ENCODE measurements around the gene MYH7. TPM values are rescaled to one million over a fixed set of nuclear protein-coding genes. Genes with fewer than 3 reads are reported as not detected.

Gene MYH7
- total RNA-seq, 1 experiment from 2014 or later = not detected

GRCh38 chr14:23399136-23399535, 36.3 kb downstream of the MYH7 start:
- Mint-ChIP-seq H3K4me1 (0 out of 2 replicates have a peak, but pooled peaks cover 2% of the 10 kb centered on the region), H3K9me3 (no peaks in the 10 kb centered on the region), H3K36me3 (no peaks in the 10 kb centered on the region), H3K27ac (no peak overlapping the region), H3K4me3 (no peak overlapping the region), H3K27me3 (ENCODE audit: low read depth) (peaks cover 22% of the 10 kb centered on the region)
- POLR2A ChIA-PET = no interaction called here
- ATAC-seq = no peak
- TF ChIP-seq ZSCAN18 (CRISPR knock-in tag; IDR thresholded peaks at IDR 0.05) = no peak
- no peak for TF ChIP-seq KAT7 (CRISPR knock-in tag; IDR thresholded peaks at IDR 0.05; ENCODE audit: borderline replicate concordance)
- TF ChIP-seq IRF2 (CRISPR knock-in tag; IDR thresholded peaks at IDR 0.05; ENCODE audit: borderline replicate concordance, low read depth) = no peak
- TF ChIP-seq ZNF423 (CRISPR knock-in tag; IDR thresholded peaks at IDR 0.05) = no peak
- TF ChIP-seq E2F4 (CRISPR knock-in tag; IDR thresholded peaks at IDR 0.05; ENCODE audit: borderline replicate concordance, low read depth) = no peak
- TF ChIP-seq ZNF219 (CRISPR knock-in tag; IDR thresholded peaks at IDR 0.05; ENCODE audit: borderline replicate concordance) = no peak
- no peak for TF ChIP-seq ZNF232 (CRISPR knock-in tag; IDR thresholded peaks at IDR 0.05)
- no peak for TF ChIP-seq ERG (CRISPR knock-in tag; IDR thresholded peaks at IDR 0.05)
- no peak for TF ChIP-seq SP1 (CRISPR knock-in tag; conservative IDR thresholded peaks at IDR 0.05)
- TF ChIP-seq CBFB (CRISPR knock-in tag; IDR thresholded peaks at IDR 0.05; ENCODE audit: low read depth) = no peak
- TF ChIP-seq MAX (CRISPR knock-in tag; IDR thresholded peaks at IDR 0.05) = no peak
- DNase-seq (ENCODE audit: low spot score) = no peak
- CTCF ChIA-PET = interaction anchor here (1.2 kb wide), 1 partner anchor 19 kb away, joined by 3 read pairs; no protein-coding TSS in a partner anchor

GRCh38 chr14:23398348-23398747, 37.1 kb downstream of the MYH7 start:
- 0 out of 2 replicates have a peak, but pooled peaks cover 2% of the 10 kb centered on the region for H3K4me1 Mint-ChIP-seq
- no peak overlapping the region for H3K4me3 Mint-ChIP-seq
- ATAC-seq (no peak), DNase-seq (ENCODE audit: low spot score) (no peak)
- no peaks in the 10 kb centered on the region for H3K36me3 Mint-ChIP-seq
- no peak for TF ChIP-seq TCF7 (CRISPR knock-in tag; IDR thresholded peaks at IDR 0.05; ENCODE audit: low read depth)
- TF ChIP-seq ZNF263 (CRISPR knock-in tag; IDR thresholded peaks at IDR 0.05; ENCODE audit: low read depth) = no peak
- no peak for TF ChIP-seq ETV6 (CRISPR knock-in tag; IDR thresholded peaks at IDR 0.05)
- no peak overlapping the region for H3K27ac Mint-ChIP-seq
- CTCF ChIA-PET = interaction anchor here (1.9 kb wide), 1 partner anchor 18 kb away, joined by 6 read pairs; no protein-coding TSS in a partner anchor
- peaks cover 5% of the 10 kb centered on the region for H3K9me3 Mint-ChIP-seq
- H3K27me3 Mint-ChIP-seq (ENCODE audit: low read depth) = peaks cover 19% of the 10 kb centered on the region
- POLR2A ChIA-PET = no interaction called here

GRCh38 chr14:23396781-23397407, 38.6 kb downstream of the MYH7 start:
- ChIA-PET POLR2A (no interaction called here), CTCF (interaction anchor here (1.2 to 1.9 kb wide), 2 partner anchors 17 to 60 kb away, joined by 6 read pairs; no protein-coding TSS in a partner anchor)
- Mint-ChIP-seq H3K27me3 (ENCODE audit: low read depth) (peaks cover 12% of the 10 kb centered on the region), H3K4me1 (peaks cover 6% of the 10 kb centered on the region), H3K36me3 (no peaks in the 10 kb centered on the region), H3K4me3 (no peak overlapping the region), H3K27ac (no peak overlapping the region), H3K9me3 (peaks cover 5% of the 10 kb centered on the region)
- DNase-seq (ENCODE audit: low spot score) (no peak), ATAC-seq (no peak)
- TF ChIP-seq ZBTB43 (CRISPR knock-in tag; IDR thresholded peaks at IDR 0.05) (no peak), PRDM15 (CRISPR knock-in tag; IDR thresholded peaks at IDR 0.05) (no peak), STAT6 (CRISPR knock-in tag; conservative IDR thresholded peaks at IDR 0.05; ENCODE audit: low read depth) (no peak), PRRX2 (CRISPR knock-in tag; IDR thresholded peaks at IDR 0.05) (no peak), FOXJ3 (CRISPR knock-in tag; IDR thresholded peaks at IDR 0.05; ENCODE audit: borderline replicate concordance) (no peak)

Measured in WTC11 (cell line).